ENCODE measurements around the gene ANKRD13D. TPM values are rescaled to one million over a fixed set of nuclear protein-coding genes. Genes with fewer than 3 reads are reported as not detected.
A peak's percentile ranks its signal among the peaks of the same experiment; 100 is the strongest.

ANKRD13D gene
- total RNA-seq: 10 to 100 TPM in 3 of 4 donors, 1 to 10 TPM in 1; 7.4 to 63.7 (median 22.5) TPM

GRCh38 chr11:67289226-67289650 is at the start of gene ANKRD13D:
Gene ANKRD13D, plus strand, starts transcription at chr11:67289303. Its CDS starts 158 bp downstream, at chr11:67289461.
- H3K4me3 ChIP-seq: peak within 1 kb of the TSS; percentile 80 to 94
- H3K36me3 ChIP-seq: no peaks in the 10 kb centered on the region
- intact Hi-C loops (cut with DNase I; ENCODE audit: low total_unique reads): no loop called here
- peaks cover 7 to 10% of the 10 kb centered on the region in 2 donors for H3K4me1 ChIP-seq
- DNase-seq: no peak
- H3K27ac ChIP-seq: peak within 1 kb of the TSS; percentile 89 to 93
- H3K9me3 ChIP-seq: no peaks in the 10 kb centered on the region
- TF ChIP-seq CTCF (IDR thresholded peaks at IDR 0.05) (no peak), POLR2A (IDR thresholded peaks at IDR 0.05) (no peak)
- H3K27me3 ChIP-seq: no peaks in the 10 kb centered on the region

- Histone ChIP-seq H3K27me3 (no peaks in the 10 kb centered on the region), H3K4me3 (peak overlapping the region; percentile 68 to 72), H3K9me3 (no peaks in the 10 kb centered on the region), H3K4me1 (peaks cover 0 to 15% of the 10 kb centered on the region in 2 donors), H3K36me3 (no peaks in the 10 kb centered on the region), H3K27ac (peak overlapping the region; percentile 84 to 91)
- peak; percentile 95 to 97 for DNase-seq
- TF ChIP-seq CTCF (IDR thresholded peaks at IDR 0.05): peak in 3 of 4 experiments; percentile 9 to 32 (median 23)
- peak; percentile 92 to 93 for TF ChIP-seq POLR2A (IDR thresholded peaks at IDR 0.05)
- intact Hi-C loops (cut with DNase I; ENCODE audit: low total_unique reads): no loop called here
These were observed 49.1 kb upstream of the ANKRD13D start for GRCh38 chr11:67239783-67240575.

GRCh38 chr11:67240576-67241389 is 48.3 kb upstream of the ANKRD13D start:
- Histone ChIP-seq H3K9me3 (no peaks in the 10 kb centered on the region), H3K4me1 (peaks cover 0 to 15% of the 10 kb centered on the region in 2 donors)

GRCh38 chr11:67242548-67242947 is 46.6 kb upstream of the ANKRD13D start:
- peaks cover 0 to 15% of the 10 kb centered on the region in 2 donors for H3K4me1 ChIP-seq
- H3K4me3 ChIP-seq: no peak overlapping the region

More at GRCh38 chr11:67240576-67241389, 48.3 kb upstream of the ANKRD13D start:
- Histone ChIP-seq H3K4me3 (peak overlapping the region; percentile 68 to 72), H3K36me3 (no peaks in the 10 kb centered on the region), H3K27me3 (no peaks in the 10 kb centered on the region), H3K27ac (peak overlapping the region; percentile 84 to 91)
- TF ChIP-seq POLR2A (IDR thresholded peaks at IDR 0.05): no peak
- no peak for TF ChIP-seq CTCF (IDR thresholded peaks at IDR 0.05)
- intact Hi-C loops (cut with DNase I; ENCODE audit: low total_unique reads): no loop called here
- DNase-seq: peak; percentile 62 to 64

More at GRCh38 chr11:67242548-67242947, 46.6 kb upstream of the ANKRD13D start:
- no peaks in the 10 kb centered on the region for H3K36me3 ChIP-seq
- H3K27ac ChIP-seq: no peak overlapping the region
- intact Hi-C loops (cut with DNase I; ENCODE audit: low total_unique reads): no loop called here
- no peaks in the 10 kb centered on the region for H3K27me3 ChIP-seq
- TF ChIP-seq CTCF (IDR thresholded peaks at IDR 0.05): no peak
- H3K9me3 ChIP-seq: no peaks in the 10 kb centered on the region
- DNase-seq: no peak
